Upper lobe of left lung (tissue), 6 donors: ENCODE measurements around the gene PDE1A. TPM values are rescaled to one million over a fixed set of nuclear protein-coding genes. Genes with fewer than 3 reads are reported as not detected.

Source experiments
- ATAC-seq, 2 donors: fragments of 200-7000 bp; cut with Tn5 transposase; one replicate each; pipeline ENCODE4 v1.9.1; 2022; ENCODE audit warnings: mild to moderate bottlenecking in 2 of 2, moderate library complexity in 2 of 2; ENCODE audit not compliant: low FRiP score in 2 of 2
- DNase-seq, 2 donors: peaks; one replicate each; pipeline ENCODE4 v3.0.0-alpha.2; 2019 to 2020
- H3K27ac ChIP-seq, 4 donors: fragments of 200-600 bp; sonication (generic); one replicate each; pipeline ENCODE4 v1.5.1; 2016 to 2019
- H3K27me3 ChIP-seq, 4 donors: fragments of 200-600 bp; sonication (generic); one replicate each; pipeline ENCODE4 v1.5.1; 2017 to 2019
- H3K36me3 ChIP-seq, 4 donors: fragments of 200-600 bp; sonication (generic); one replicate each; pipeline ENCODE4 v1.5.1; 2016 to 2019
- H3K4me1 ChIP-seq, 4 donors: fragments of 200-600 bp; sonication (generic); one replicate each; pipeline ENCODE4 v1.5.1; 2018 to 2019
- H3K4me3 ChIP-seq, 4 donors: fragments of 200-600 bp; sonication (generic); one replicate each; pipeline ENCODE4 v1.5.1; 2017 to 2019; ENCODE audit warnings: mild to moderate bottlenecking in 2 of 4, moderate library complexity in 1 of 4
- H3K9me3 ChIP-seq, 4 donors: fragments of 200-600 bp; sonication (generic); one replicate each; pipeline ENCODE4 v1.5.1; 2018 to 2019
- CTCF ChIP-seq, 6 experiments: fragments of 450-650 bp in 4 of 6; fragments of 200-600 bp in 2 of 6; sonication (generic) in 2 of 6; IDR thresholded peaks; one replicate each; pipeline ENCODE4 v1.5.1; 2016 to 2019; ENCODE audit warnings: antibody characterized with exemption in 6 of 6
- EP300 ChIP-seq, 4 donors: sonication (generic); formaldehyde crosslinking; IDR thresholded peaks; one replicate each; pipeline ENCODE4 v1.5.1; 2017; ENCODE audit warnings: antibody characterized with exemption in 4 of 4, control low read depth in 2 of 4
- POLR2A ChIP-seq, 4 donors: fragments of 450-650 bp; IDR thresholded peaks; one replicate each; pipeline ENCODE4 v1.5.1; 2016 to 2017; ENCODE audit warnings: antibody characterized with exemption in 4 of 4, mild to moderate bottlenecking in 2 of 4
- POLR2AphosphoS5 ChIP-seq, 2 donors: sonication (generic); formaldehyde crosslinking; IDR thresholded peaks; one replicate each; pipeline ENCODE4 v1.5.1; 2017; ENCODE audit warnings: antibody characterized with exemption in 2 of 2
- WGBS, 2 donors: methylation state at CpG; one replicate each; pipeline ENCODE4 v1.1.5; 2017 to 2018; 5-methylcytosine and 5-hydroxymethylcytosine counted together
- total RNA-seq, 6 donors: library from RNA; depleted of rRNA in 4 of 6; stranded (reverse); fragments of >200 nt in 4 of 6; gene quantifications; one replicate each; pipeline versions ENCODE4 v1.1.0 to v1.2.1, GENCODE V29; 2016 to 2021
- donor health status: DM: no; HTN: no; CAD: no; lungs with moderate emphysema.
- donor health status: DM: no; HTN: yes; CAD: no; lungs with severe emphysema.

PDE1A gene
- total RNA-seq, 6 donors from 2014 or later = 0.67 to 4.3 (median 2.5) TPM

GRCh38 chr2:182242609-182243008, 184.2 kb downstream of the PDE1A start:
- H3K4me3 ChIP-seq = no peak overlapping the region
- TF ChIP-seq CTCF (IDR thresholded peaks at IDR 0.05) (no peak), EP300 (IDR thresholded peaks at IDR 0.05) (no peak), POLR2AphosphoS5 (IDR thresholded peaks at IDR 0.05) (no peak), POLR2A (IDR thresholded peaks at IDR 0.05) (no peak)
- H3K36me3 ChIP-seq = no peaks in the 10 kb centered on the region
- no peaks in the 10 kb centered on the region for H3K27me3 ChIP-seq
- WGBS, 2 donors = 43 to 77% methylated on average over 5 of the region's 5 CpGs
- no peaks in the 10 kb centered on the region for H3K9me3 ChIP-seq
- no peak overlapping the region for H3K27ac ChIP-seq
- ATAC-seq = no peak
- DNase-seq = no peak
- H3K4me1 ChIP-seq = no peaks in the 10 kb centered on the region

DNA sequence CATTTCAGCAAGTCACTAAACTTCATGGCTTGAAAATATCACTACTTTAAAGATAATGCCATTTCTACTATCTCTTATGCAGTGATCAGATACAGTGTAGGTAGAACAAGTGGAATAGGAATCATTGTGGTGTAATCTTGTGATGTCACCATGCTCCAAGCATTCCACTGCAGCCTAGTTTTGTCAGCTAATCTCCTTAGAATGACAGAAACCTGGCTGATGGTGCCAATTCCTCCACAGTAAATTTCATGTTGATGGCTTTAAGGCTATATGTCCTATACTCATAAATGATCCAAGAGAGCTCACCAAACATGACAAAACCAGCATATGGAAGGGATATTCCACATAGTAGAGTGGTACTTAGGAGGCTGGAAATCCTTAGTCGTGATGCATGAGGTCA, 184.9 kb downstream of the PDE1A start:
- no peak overlapping the region for H3K27ac ChIP-seq

DNA sequence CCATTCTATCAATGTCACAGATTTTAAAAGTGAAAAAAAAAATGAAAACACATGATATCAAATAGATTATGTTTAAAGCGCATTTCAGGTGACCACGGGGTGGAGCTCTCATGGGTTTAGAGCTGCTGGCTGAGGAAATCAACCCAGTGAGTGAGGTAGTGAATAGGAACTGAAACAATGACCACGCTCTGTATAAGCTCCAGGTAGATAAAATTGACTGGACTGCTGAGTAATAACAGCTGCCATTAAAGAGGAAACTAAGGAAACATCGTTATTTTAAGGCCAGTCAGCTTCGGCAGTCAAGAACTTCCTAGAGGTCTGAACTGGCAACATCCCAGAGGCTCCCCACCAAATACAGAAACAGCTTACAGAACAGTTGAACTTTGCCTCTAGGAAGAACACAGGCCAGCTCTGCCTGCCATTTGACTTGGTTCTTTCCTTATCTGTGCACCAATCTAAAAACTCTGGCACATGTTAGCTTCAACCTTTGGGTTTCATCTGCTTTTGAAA, 185.9 kb downstream of the PDE1A start:
- DNase-seq = peak in 1 of 2 donors; percentile 22

More for the DNA sequence above, 184.9 kb downstream of the PDE1A start:
- Histone ChIP-seq H3K36me3 (no peaks in the 10 kb centered on the region), H3K4me3 (no peak overlapping the region), H3K27me3 (no peaks in the 10 kb centered on the region), H3K4me1 (no peaks in the 10 kb centered on the region), H3K9me3 (no peaks in the 10 kb centered on the region)
- WGBS, 2 donors = 100% methylated on average over 1 of the region's 1 CpG
- DNase-seq = no peak
- no peak for ATAC-seq
- TF ChIP-seq POLR2AphosphoS5 (IDR thresholded peaks at IDR 0.05) = no peak
- no peak for TF ChIP-seq CTCF (IDR thresholded peaks at IDR 0.05)
- TF ChIP-seq POLR2A (IDR thresholded peaks at IDR 0.05) = no peak

GRCh38 chr2:182230561-182230960, 196.3 kb downstream of the PDE1A start:
- DNase-seq (no peak), ATAC-seq (no peak)
- Histone ChIP-seq H3K4me3 (no peak overlapping the region), H3K36me3 (no peaks in the 10 kb centered on the region), H3K9me3 (no peaks in the 10 kb centered on the region), H3K27ac (no peak overlapping the region), H3K4me1 (no peaks in the 10 kb centered on the region), H3K27me3 (no peaks in the 10 kb centered on the region)
- no peak for TF ChIP-seq POLR2A (IDR thresholded peaks at IDR 0.05)
- no peak for TF ChIP-seq POLR2AphosphoS5 (IDR thresholded peaks at IDR 0.05)
- TF ChIP-seq CTCF (IDR thresholded peaks at IDR 0.05) = no peak
- no peak for TF ChIP-seq EP300 (IDR thresholded peaks at IDR 0.05)

More for the DNA sequence above, 185.9 kb downstream of the PDE1A start:
- ATAC-seq = peak in 1 of 2 donors; percentile 56
- 16 to 23% methylated on average over 5 of the region's 5 CpGs for WGBS, 2 donors
- Histone ChIP-seq H3K27me3 (no peaks in the 10 kb centered on the region), H3K27ac (no peak overlapping the region), H3K36me3 (no peaks in the 10 kb centered on the region), H3K4me1 (no peaks in the 10 kb centered on the region), H3K9me3 (no peaks in the 10 kb centered on the region), H3K4me3 (no peak overlapping the region)
- TF ChIP-seq POLR2AphosphoS5 (IDR thresholded peaks at IDR 0.05) = no peak
- no peak for TF ChIP-seq POLR2A (IDR thresholded peaks at IDR 0.05)
- peak in 1 of 6 experiments; percentile 22 for TF ChIP-seq CTCF (IDR thresholded peaks at IDR 0.05)
- no peak for TF ChIP-seq EP300 (IDR thresholded peaks at IDR 0.05)

DNA sequence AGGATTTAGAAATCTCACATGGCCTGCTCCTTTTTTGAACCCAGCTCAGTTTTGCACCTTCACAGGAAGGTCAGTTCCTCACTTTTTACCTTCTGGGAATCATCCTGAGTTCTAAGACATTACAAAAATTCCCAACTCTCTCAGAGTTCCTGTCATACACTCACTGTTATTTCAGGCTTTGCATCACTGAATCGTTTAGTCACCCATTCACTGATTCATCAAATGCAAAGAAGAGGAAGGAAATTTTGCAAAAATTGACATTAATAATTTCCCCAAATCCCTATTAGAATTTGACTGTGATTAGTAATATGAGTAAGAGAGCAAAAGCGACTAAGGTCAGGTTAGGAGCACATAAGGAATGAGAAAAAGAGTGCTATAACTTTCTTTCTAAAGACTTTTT, 197.5 kb downstream of the PDE1A start:
- Histone ChIP-seq H3K4me1 (no peaks in the 10 kb centered on the region), H3K36me3 (no peaks in the 10 kb centered on the region), H3K27me3 (no peaks in the 10 kb centered on the region), H3K9me3 (no peaks in the 10 kb centered on the region), H3K27ac (no peak overlapping the region), H3K4me3 (no peak overlapping the region)
- DNase-seq = no peak
- WGBS, 2 donors = 75 to 83% methylated on average over 2 of the region's 2 CpGs
- TF ChIP-seq EP300 (IDR thresholded peaks at IDR 0.05) = no peak
- no peak for TF ChIP-seq POLR2A (IDR thresholded peaks at IDR 0.05)
- no peak for ATAC-seq
